ENCODE data around the gene HDAC4. TPM values are rescaled to one million over a fixed set of nuclear protein-coding genes. Genes with fewer than 3 reads are reported as not detected.

Gene HDAC4
- total and polyA plus RNA-seq, 10 of the 15 experiments (the other 5 are each of a cell fraction or from before 2014, with no cell fraction given), result 0.22 to 15.7 (median 4.8) TPM

DNA sequence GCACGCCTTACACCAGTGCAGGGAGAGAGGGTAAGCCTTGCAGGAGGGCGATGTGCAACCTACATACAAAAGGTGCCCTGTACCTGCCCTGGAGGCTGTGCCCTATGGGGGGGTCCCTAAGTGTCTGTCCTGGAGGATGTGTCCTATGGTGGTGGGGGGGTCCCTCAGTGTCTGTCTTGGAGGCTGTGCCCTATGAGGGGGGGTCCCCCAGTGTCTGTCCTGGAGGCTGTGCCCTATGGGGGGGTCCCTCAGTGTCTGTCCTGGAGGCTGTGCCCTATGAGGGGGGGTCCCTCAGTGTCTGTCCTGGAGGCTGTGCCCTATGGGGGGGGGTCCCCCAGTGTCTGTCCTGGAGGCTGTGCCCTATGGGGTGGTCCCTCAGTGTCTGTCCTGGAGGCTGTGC is 216.6 kb downstream of the HDAC4 start:
- POLR2A ChIA-PET, result no interaction called here
- Histone ChIP-seq H3K27me3 (replicated peaks in 1 of 2; ENCODE audit: control insufficient read depth in 2 of 2, insufficient read depth in 2 of 2, low read length in 1 of 2) (no peaks in the 10 kb centered on the region), H3K27ac (ENCODE audit: control insufficient read depth, insufficient read depth) (no peak overlapping the region), H3K9me3 (replicated peaks; ENCODE audit: control insufficient read depth, insufficient read depth, low read length) (peaks cover 6% of the 10 kb centered on the region; the same call in 2 of the 3 replicates), H3K36me3 (ENCODE audit: control insufficient read depth in 2 of 2, insufficient read depth in 2 of 2, low read length in 1 of 2) (peaks cover 0 to 6% of the 10 kb centered on the region in 2 experiments; a peak in 2 of 4 replicates), H3K4me1 (ENCODE audit: control insufficient read depth, insufficient read depth, low read length) (no peaks in the 10 kb centered on the region), H3K4me3 (no peak overlapping the region), H3K79me2 (ENCODE audit: control insufficient read depth, insufficient read depth, low read length) (no peaks in the 10 kb centered on the region), H3K4me2 (ENCODE audit: control insufficient read depth, insufficient read depth) (no peak overlapping the region), H3K9ac (ENCODE audit: control insufficient read depth, insufficient read depth, low read length) (no peak overlapping the region), H2AFZ (ENCODE audit: control insufficient read depth, low read depth, low read length) (no peak overlapping the region), H4K20me1 (ENCODE audit: control insufficient read depth, insufficient read depth) (no peaks in the 10 kb centered on the region)
- 97% methylated on average over 2 of the region's 2 CpGs for WGBS (ENCODE audit: insufficient coverage, insufficient replicate concordance, low lambda C conversion rate, missing lambda C conversion rate)
- BruUV-seq (replicated peaks), result no TSS peak
- CTCF ChIA-PET, result no interaction called here
- SMC1A ChIA-PET (ENCODE audit: uncharacterized antibody, unreplicated experiment), result no interaction called here
- RAD21 ChIA-PET (ENCODE audit: unreplicated experiment), result no interaction called here
- intact Hi-C loops (cut with micrococcal nuclease; ENCODE audit: unreplicated experiment), result no loop called here
- DNase-seq (ENCODE audit: low read depth, low spot score), result no peak
- no peak for ATAC-seq
- FAIRE-seq, result no peak
- in situ Hi-C loops (cut with MboI), result no loop called here
- no peak for TF ChIP-seq FOS (IDR thresholded peaks at IDR 0.05; ENCODE audit: borderline replicate concordance, extremely low read depth, insufficient read length)
- TF ChIP-seq TCF7 (IDR thresholded peaks at IDR 0.05; ENCODE audit: borderline replicate concordance), result no peak
- TF ChIP-seq IKZF1 (conservative IDR thresholded peaks at IDR 0.05), result no peak
- no peak for TF ChIP-seq RELA (IDR thresholded peaks at IDR 0.05; ENCODE audit: borderline replicate concordance, partially characterized antibody)
- no peak for TF ChIP-seq STAT3 (IDR thresholded peaks at IDR 0.05; ENCODE audit: low read depth, low read length)
- no peak for TF ChIP-seq CREM (IDR thresholded peaks at IDR 0.05; ENCODE audit: low read depth)
- no peak for TF ChIP-seq TARDBP (IDR thresholded peaks at IDR 0.05; ENCODE audit: borderline replicate concordance)
- TF ChIP-seq, protein P1, sequence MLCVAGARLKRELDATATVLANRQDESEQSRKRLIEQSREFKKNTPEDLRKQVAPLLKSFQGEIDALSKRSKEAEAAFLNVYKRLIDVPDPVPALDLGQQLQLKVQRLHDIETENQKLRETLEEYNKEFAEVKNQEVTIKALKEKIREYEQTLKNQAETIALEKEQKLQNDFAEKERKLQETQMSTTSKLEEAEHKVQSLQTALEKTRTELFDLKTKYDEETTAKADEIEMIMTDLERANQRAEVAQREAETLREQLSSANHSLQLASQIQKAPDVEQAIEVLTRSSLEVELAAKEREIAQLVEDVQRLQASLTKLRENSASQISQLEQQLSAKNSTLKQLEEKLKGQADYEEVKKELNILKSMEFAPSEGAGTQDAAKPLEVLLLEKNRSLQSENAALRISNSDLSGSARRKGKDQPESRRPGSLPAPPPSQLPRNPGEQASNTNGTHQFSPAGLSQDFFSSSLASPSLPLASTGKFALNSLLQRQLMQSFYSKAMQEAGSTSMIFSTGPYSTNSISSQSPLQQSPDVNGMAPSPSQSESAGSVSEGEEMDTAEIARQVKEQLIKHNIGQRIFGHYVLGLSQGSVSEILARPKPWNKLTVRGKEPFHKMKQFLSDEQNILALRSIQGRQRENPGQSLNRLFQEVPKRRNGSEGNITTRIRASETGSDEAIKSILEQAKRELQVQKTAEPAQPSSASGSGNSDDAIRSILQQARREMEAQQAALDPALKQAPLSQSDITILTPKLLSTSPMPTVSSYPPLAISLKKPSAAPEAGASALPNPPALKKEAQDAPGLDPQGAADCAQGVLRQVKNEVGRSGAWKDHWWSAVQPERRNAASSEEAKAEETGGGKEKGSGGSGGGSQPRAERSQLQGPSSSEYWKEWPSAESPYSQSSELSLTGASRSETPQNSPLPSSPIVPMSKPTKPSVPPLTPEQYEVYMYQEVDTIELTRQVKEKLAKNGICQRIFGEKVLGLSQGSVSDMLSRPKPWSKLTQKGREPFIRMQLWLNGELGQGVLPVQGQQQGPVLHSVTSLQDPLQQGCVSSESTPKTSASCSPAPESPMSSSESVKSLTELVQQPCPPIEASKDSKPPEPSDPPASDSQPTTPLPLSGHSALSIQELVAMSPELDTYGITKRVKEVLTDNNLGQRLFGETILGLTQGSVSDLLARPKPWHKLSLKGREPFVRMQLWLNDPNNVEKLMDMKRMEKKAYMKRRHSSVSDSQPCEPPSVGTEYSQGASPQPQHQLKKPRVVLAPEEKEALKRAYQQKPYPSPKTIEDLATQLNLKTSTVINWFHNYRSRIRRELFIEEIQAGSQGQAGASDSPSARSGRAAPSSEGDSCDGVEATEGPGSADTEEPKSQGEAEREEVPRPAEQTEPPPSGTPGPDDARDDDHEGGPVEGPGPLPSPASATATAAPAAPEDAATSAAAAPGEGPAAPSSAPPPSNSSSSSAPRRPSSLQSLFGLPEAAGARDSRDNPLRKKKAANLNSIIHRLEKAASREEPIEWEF (IDR thresholded peaks at IDR 0.05; ENCODE audit: insufficient replicate concordance, low read depth, low read length), result no peak
- TF ChIP-seq SREBF1 (IDR thresholded peaks at IDR 0.05; ENCODE audit: low read length), result no peak
- TF ChIP-seq IKZF2 (IDR thresholded peaks at IDR 0.05), result no peak
- no peak for TF ChIP-seq EED (IDR thresholded peaks at IDR 0.05; ENCODE audit: low read depth)
- no peak for TF ChIP-seq CBX5 (IDR thresholded peaks at IDR 0.05; ENCODE audit: low read depth)
- TF ChIP-seq ZNF217 (IDR thresholded peaks at IDR 0.05), result no peak
- no peak for TF ChIP-seq RCOR1 (conservative IDR thresholded peaks at IDR 0.05; ENCODE audit: low read depth, low read length)
- TF ChIP-seq SPI1 (IDR thresholded peaks at IDR 0.05; ENCODE audit: borderline replicate concordance, insufficient read depth, low read depth, low read length), result no peak
- TF ChIP-seq EP300 (IDR thresholded peaks at IDR 0.05; ENCODE audit: borderline replicate concordance in 1 of 2, control insufficient read depth in 1 of 2, low read depth in 2 of 2, low read length in 2 of 2), result no peak
- no peak for TF ChIP-seq SIX5 (IDR thresholded peaks at IDR 0.05; ENCODE audit: low read depth, low read length, severe bottlenecking)
- TF ChIP-seq NFXL1 (IDR thresholded peaks at IDR 0.05; ENCODE audit: borderline replicate concordance), result no peak
- no peak for TF ChIP-seq BMI1 (IDR thresholded peaks at IDR 0.05; ENCODE audit: borderline replicate concordance)

All from GM12878 (cell line).